B cell (primary cell): ENCODE data around the gene OLIG3. TPM values are rescaled to one million over a fixed set of nuclear protein-coding genes. Genes with fewer than 3 reads are reported as not detected.

Experiments
- ATAC-seq: fragments of 200-7000 bp; cut with Tn5 transposase; one replicate; pipeline ENCODE4 v1.10.0; 2021; ENCODE audit warnings: low read depth, mild to moderate bottlenecking, moderate number of reproducible peaks, moderate library complexity
- CTCF ChIA-PET: fragments of 350-600 bp; sonication (Branson Sonifier 250); formaldehyde crosslinking; loops from one replicate; lab custom pipeline; 2021; ENCODE audit warnings: antibody characterized with exemption, inconsistent platforms; lab: Charles Lee
- POLR2A ChIA-PET: fragments of 350-600 bp; sonication (Branson Sonifier 250); formaldehyde crosslinking; loops from one replicate; lab custom pipeline; 2021; ENCODE audit warnings: antibody characterized with exemption; lab: Charles Lee
- DNase-seq: peaks from one replicate; pipeline ENCODE4 v3.0.0; 2013
- H2AFZ ChIP-seq: 2 replicates; pipeline ENCODE4 v1.6.1; 2012; ENCODE audit warnings: mild to moderate bottlenecking, low read depth, low read length; ENCODE audit not compliant: insufficient read depth, poor library complexity, severe bottlenecking
- H3K27ac ChIP-seq, 2 donors: 1 replicate in 1 of 2; 2 replicates in 1 of 2; pipeline ENCODE4 v1.5.1; 2012 to 2013; ENCODE audit warnings: low read length in 2 of 2, mild to moderate bottlenecking in 2 of 2, moderate library complexity in 1 of 2
- H3K27me3 ChIP-seq, 4 experiments: fragments of 200-600 bp in 1 of 4; sonication (generic) in 1 of 4; replicated peaks in 1 of 4; 1 replicate in 2 of 4; 2 replicates in 2 of 4; pipeline versions ENCODE4 v1.6.1 to v1.7.0; 2013 to 2016; ENCODE audit warnings: low read length in 3 of 4, mild to moderate bottlenecking in 2 of 4, mixed read lengths in 1 of 4, moderate library complexity in 1 of 4; ENCODE audit not compliant: insufficient read depth in 4 of 4, control insufficient read depth in 3 of 4; ENCODE audit errors: control extremely low read depth in 1 of 4
- H3K36me3 ChIP-seq, 2 experiments: replicated peaks in 1 of 2; 1 replicate in 1 of 2; 2 replicates in 1 of 2; pipeline versions ENCODE4 v1.6.1 to v1.7.1; 2013; ENCODE audit warnings: low read length in 1 of 2; ENCODE audit not compliant: insufficient read depth in 2 of 2, control insufficient read depth in 1 of 2; ENCODE audit errors: control extremely low read depth in 1 of 2, extremely low read depth in 1 of 2
- H3K4me1 ChIP-seq, 2 donors: fragments of 200-600 bp in 1 of 2; sonication (generic) in 1 of 2; 1 replicate in 1 of 2; 2 replicates in 1 of 2; pipeline versions ENCODE4 v1.5.1 to v1.6.1; 2013 to 2017; ENCODE audit warnings: low read length in 2 of 2; ENCODE audit not compliant: control insufficient read depth in 2 of 2, insufficient read depth in 2 of 2
- H3K4me2 ChIP-seq: replicated peaks from 2 replicates; pipeline ENCODE3; 2012; ENCODE audit warnings: mild to moderate bottlenecking, low read depth, low read length; ENCODE audit not compliant: poor library complexity, severe bottlenecking
- H3K4me3 ChIP-seq, 5 experiments: fragments of 200-600 bp in 1 of 5; sonication (generic) in 1 of 5; 1 replicate in 3 of 5; 2 replicates in 2 of 5; pipeline versions ENCODE4 v1.5.1 to v1.7.0; 2011 to 2016; ENCODE audit warnings: low read length in 4 of 5, mild to moderate bottlenecking in 4 of 5, low read depth in 2 of 5, control low read depth in 1 of 5, moderate library complexity in 1 of 5; ENCODE audit not compliant: insufficient read depth in 1 of 5; ENCODE audit errors: control extremely low read depth in 1 of 5, extremely low read depth in 1 of 5
- H3K79me2 ChIP-seq: fragments of 200-600 bp; sonication (generic); one replicate; pipeline ENCODE4 v1.6.0; 2016; ENCODE audit warnings: low read length; ENCODE audit not compliant: control insufficient read depth, insufficient read depth
- H3K9ac ChIP-seq: fragments of 200-600 bp; sonication (generic); 2 replicates; pipeline ENCODE4 v1.6.1; 2017; ENCODE audit warnings: mild to moderate bottlenecking, low read length, moderate library complexity
- H3K9me3 ChIP-seq, 3 donors: one replicate each; pipeline versions ENCODE4 v1.6.1 to v1.7.1; 2013; ENCODE audit warnings: low read length in 2 of 3; ENCODE audit not compliant: control insufficient read depth in 2 of 3, insufficient read depth in 1 of 3; ENCODE audit errors: control extremely low read depth in 1 of 3
- H4K20me1 ChIP-seq: 2 replicates; pipeline ENCODE4 v1.6.0; 2012; ENCODE audit warnings: mild to moderate bottlenecking, low read length; ENCODE audit not compliant: insufficient read depth, control insufficient read depth, poor library complexity, severe bottlenecking
- H3K27ac Mint-ChIP-seq: one replicate; pipeline ENCODE4 v1.8.0; 2021; ENCODE audit warnings: mixed read lengths
- H3K27me3 Mint-ChIP-seq: one replicate; pipeline ENCODE4 v1.8.0; 2021; ENCODE audit warnings: mixed read lengths
- H3K4me1 Mint-ChIP-seq: one replicate; pipeline ENCODE4 v1.8.0; 2021; ENCODE audit warnings: mixed read lengths
- H3K4me3 Mint-ChIP-seq: one replicate; pipeline ENCODE4 v1.8.0; 2021; ENCODE audit warnings: mixed read lengths
- H3K9me3 Mint-ChIP-seq: one replicate; pipeline ENCODE4 v1.8.0; 2022; ENCODE audit warnings: mixed read lengths; ENCODE audit not compliant: insufficient read depth
- EZH2 ChIP-seq: IDR thresholded peaks from 2 replicates; pipeline ENCODE4 v1.6.1; 2012; ENCODE audit warnings: borderline replicate concordance, low read depth, mild to moderate bottlenecking, moderate library complexity, low read length; ENCODE audit not compliant: insufficient read depth, poor library complexity, severe bottlenecking
- WGBS: methylation state at CpG from one replicate; pipeline ENCODE4 v1.1.5; 2013; ENCODE audit warnings: missing lambda C conversion rate; ENCODE audit not compliant: insufficient coverage; 5-methylcytosine and 5-hydroxymethylcytosine counted together
- intact Hi-C: fragments of 100-400 bp; cut with micrococcal nuclease; formaldehyde crosslinking; loops from one replicate; pipeline ENCODE4 v1.10.0; 2022
- polyA plus RNA-seq: library from polyadenylated mRNA; depleted of rRNA; stranded (reverse); fragments of >200 nt; gene quantifications from 2 replicates; pipeline ENCODE4 v1.2.3, GENCODE V29; 2012
- total RNA-seq, 2 donors: library from RNA; stranded (reverse); fragments of 120-200 nt in 1 of 2; gene quantifications; 1 replicate in 1 of 2; 2 replicates in 1 of 2; pipeline versions ENCODE4 v1.2.3 to v1.2.4, GENCODE V29; 2013 to 2022
- TF ChIP-seq, protein P1 (sequence below): fragments of 200-600 bp; IDR thresholded peaks from one replicate; pipeline ENCODE4 v1.8.0; 2022; ENCODE audit warnings: antibody characterized with exemption, mild to moderate bottlenecking

OLIG3 gene
- total and polyA plus RNA-seq, 2 donors (not counting 1 experiment from before 2014, with no cell fraction given): not detected

DNA sequence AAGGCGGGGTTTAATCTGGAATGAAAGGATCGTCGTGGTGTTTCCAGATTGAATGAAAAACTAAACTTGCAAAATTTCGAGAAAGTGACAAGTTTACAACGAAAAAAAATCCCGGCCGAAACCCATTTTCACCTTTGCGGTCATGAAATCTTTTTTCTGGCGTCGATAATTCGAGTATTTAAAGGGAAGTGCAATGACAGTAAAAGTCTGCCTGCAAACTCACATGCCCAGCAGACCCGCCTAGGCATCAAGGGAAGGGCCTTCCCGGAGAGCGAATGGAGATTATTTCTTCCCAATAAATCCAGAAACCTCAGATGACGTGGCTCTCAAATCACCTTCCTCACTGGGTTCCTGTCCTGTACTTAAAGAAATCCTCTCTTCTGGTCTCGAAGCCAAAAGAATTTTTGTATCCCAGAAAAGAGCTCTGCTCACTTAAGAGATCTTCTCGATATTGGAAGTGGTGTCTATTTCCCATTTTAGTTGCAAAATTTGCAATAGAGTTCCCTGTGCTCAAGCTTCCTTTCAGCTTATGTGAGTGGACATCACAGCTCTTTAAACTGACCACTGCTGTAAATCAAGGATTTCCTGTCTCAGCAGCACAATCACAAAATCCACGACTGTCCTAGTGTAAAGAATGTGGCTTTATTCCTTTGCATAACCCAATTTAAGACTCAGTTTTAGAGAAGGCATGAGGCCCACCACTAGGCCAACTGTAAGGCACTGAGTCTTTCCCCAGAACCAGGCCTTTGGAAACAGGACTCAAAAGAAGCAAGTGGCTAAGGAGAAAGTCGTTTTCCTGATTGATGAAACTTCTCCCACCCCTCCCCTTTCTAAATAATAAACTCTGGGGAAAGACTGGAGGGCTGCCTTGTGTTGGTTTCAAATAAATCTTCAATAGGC is 3.9 kb downstream of the OLIG3 start:
- H3K4me1 Mint-ChIP-seq: peaks cover 55% of the 10 kb centered on the region
- H3K4me3 ChIP-seq: peak overlapping the region in 1 of 5 experiments; percentile 54
- H3K4me2 ChIP-seq: peak overlapping the region; percentile 74
- H3K27me3 ChIP-seq: peaks cover 6 to 96% (median 86%) of the 10 kb centered on the region in 4 experiments
- peak overlapping the region; percentile 77 for H3K4me3 Mint-ChIP-seq
- peaks cover 0 to 60% (median 22%) of the 10 kb centered on the region in 3 donors for H3K9me3 ChIP-seq
- no peaks in the 10 kb centered on the region for H3K9me3 Mint-ChIP-seq
- H2AFZ ChIP-seq: no peak overlapping the region
- TF ChIP-seq EZH2: no peak
- TF ChIP-seq, protein P1, sequence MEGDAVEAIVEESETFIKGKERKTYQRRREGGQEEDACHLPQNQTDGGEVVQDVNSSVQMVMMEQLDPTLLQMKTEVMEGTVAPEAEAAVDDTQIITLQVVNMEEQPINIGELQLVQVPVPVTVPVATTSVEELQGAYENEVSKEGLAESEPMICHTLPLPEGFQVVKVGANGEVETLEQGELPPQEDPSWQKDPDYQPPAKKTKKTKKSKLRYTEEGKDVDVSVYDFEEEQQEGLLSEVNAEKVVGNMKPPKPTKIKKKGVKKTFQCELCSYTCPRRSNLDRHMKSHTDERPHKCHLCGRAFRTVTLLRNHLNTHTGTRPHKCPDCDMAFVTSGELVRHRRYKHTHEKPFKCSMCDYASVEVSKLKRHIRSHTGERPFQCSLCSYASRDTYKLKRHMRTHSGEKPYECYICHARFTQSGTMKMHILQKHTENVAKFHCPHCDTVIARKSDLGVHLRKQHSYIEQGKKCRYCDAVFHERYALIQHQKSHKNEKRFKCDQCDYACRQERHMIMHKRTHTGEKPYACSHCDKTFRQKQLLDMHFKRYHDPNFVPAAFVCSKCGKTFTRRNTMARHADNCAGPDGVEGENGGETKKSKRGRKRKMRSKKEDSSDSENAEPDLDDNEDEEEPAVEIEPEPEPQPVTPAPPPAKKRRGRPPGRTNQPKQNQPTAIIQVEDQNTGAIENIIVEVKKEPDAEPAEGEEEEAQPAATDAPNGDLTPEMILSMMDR: no peak
- 22% methylated on average over 12 of the region's 19 CpGs for WGBS
- CTCF ChIA-PET: interaction anchor here (1.1 to 1.6 kb wide), 3 partner anchors 10 to 148 kb away, joined by 4 to 5 read pairs (median 4); no protein-coding TSS in a partner anchor
- no peaks in the 10 kb centered on the region for H3K36me3 ChIP-seq
- POLR2A ChIA-PET: no interaction called here
- peak; percentile 23 for DNase-seq
- H3K79me2 ChIP-seq: no peaks in the 10 kb centered on the region
- H4K20me1 ChIP-seq: no peaks in the 10 kb centered on the region
- intact Hi-C loops: loop anchor here (5.0 kb wide), 1 partner anchor 413 kb away; no protein-coding TSS in a partner anchor
- no peak overlapping the region for H3K27ac Mint-ChIP-seq
- no peak overlapping the region for H3K9ac ChIP-seq
- H3K4me1 ChIP-seq: peaks cover 57 to 68% of the 10 kb centered on the region in 2 donors
- H3K27me3 Mint-ChIP-seq: peaks cover 80% of the 10 kb centered on the region
- no peak overlapping the region for H3K27ac ChIP-seq
- ATAC-seq: no peak
